NCI-H1105 (cell line): ENCODE results near the gene SEL1L.
"Not testable (repeated sequence)": the region's sequence is repeated elsewhere in the genome, so short reads cannot be mapped to it uniquely, and the experiment has no call there.

Source experiments
- DNase-seq: peaks from one replicate; lab custom pipeline; 2025; lab: John Stamatoyannopoulos, UW

Gene SEL1L

GRCh38 chr14:81533536-81534343 lies at the start of gene SEL1L:
TSS of gene SEL1L (minus strand) at chr14:81533853. CDS start at chr14:81533744, 109 bp downstream.
- peak; percentile 99 for DNase-seq

GRCh38 chr14:81582420-81582819 lies 48.8 kb upstream of the SEL1L start:
- DNase-seq: peak; percentile 29

- no peak for DNase-seq
Measured at GRCh38 chr14:81579115-81579514, 45.5 kb upstream of the SEL1L start.

- no peak for DNase-seq
Measured at GRCh38 chr14:81571437-81571836, 37.8 kb upstream of the SEL1L start.

- no peak for DNase-seq
Measured at GRCh38 chr14:81567302-81567701, 33.6 kb upstream of the SEL1L start.

- DNase-seq: no peak
Measured at GRCh38 chr14:81565441-81566290, 32.0 kb upstream of the SEL1L start.

- DNase-seq: no peak
Measured at GRCh38 chr14:81562818-81563217, 29.2 kb upstream of the SEL1L start.

GRCh38 chr14:81561084-81561775 lies 27.6 kb upstream of the SEL1L start:
- DNase-seq: no peak

GRCh38 chr14:81559385-81559784 lies 25.7 kb upstream of the SEL1L start:
- no peak for DNase-seq

- DNase-seq: no peak
Measured at GRCh38 chr14:81557146-81557545, 23.5 kb upstream of the SEL1L start.

- no peak for DNase-seq
Measured at GRCh38 chr14:81555684-81556083, 22.0 kb upstream of the SEL1L start.

GRCh38 chr14:81555051-81555450 lies 21.4 kb upstream of the SEL1L start:
- DNase-seq: no peak

- no peak for DNase-seq
Measured at GRCh38 chr14:81551471-81551870, 17.8 kb upstream of the SEL1L start.

- no peak for DNase-seq
Measured at GRCh38 chr14:81550001-81550637, 16.5 kb upstream of the SEL1L start.

GRCh38 chr14:81541206-81541605 lies 7.6 kb upstream of the SEL1L start:
- not testable (repeated sequence) for DNase-seq

- no peak for DNase-seq
Measured at GRCh38 chr14:81537193-81537592, 3.5 kb upstream of the SEL1L start.

GRCh38 chr14:81536241-81536771 lies 2.7 kb upstream of the SEL1L start:
- no peak for DNase-seq

- no peak for DNase-seq
Measured at GRCh38 chr14:81535396-81536164, 1.9 kb upstream of the SEL1L start.

- DNase-seq: no peak
Measured at GRCh38 chr14:81534510-81535074, 939 bp upstream of the SEL1L start.

- DNase-seq: no peak
Measured at GRCh38 chr14:81533212-81533535, 479 bp downstream of the SEL1L start.

- no peak for DNase-seq
Measured at GRCh38 chr14:81529391-81529790, 4.3 kb downstream of the SEL1L start.
